Kidney (tissue), 14 donors: ENCODE results near the gene NOSIP. TPM values are rescaled to one million over a fixed set of nuclear protein-coding genes. Genes with fewer than 3 reads are reported as not detected.
A peak's percentile ranks its signal among the peaks of the same experiment; 100 is the strongest.

Experiments used
- DNase-seq, 5 donors: peaks; one replicate each; pipeline ENCODE4 v3.0.0-alpha.2; 2013 to 2020
- FAIRE-seq: peaks from 2 replicates; lab custom pipeline; 2012; peaks lifted over from hg19 to GRCh38; lab: Jason Lieb, UNC
- H3K27ac ChIP-seq, 2 donors: one replicate each; pipeline ENCODE4 v1.7.0; 2013; ENCODE audit warnings: low read depth in 2 of 2, low read length in 2 of 2, inconsistent platforms in 1 of 2
- H3K27me3 ChIP-seq: one replicate; pipeline ENCODE4 v1.7.1; 2013; ENCODE audit warnings: low read length, inconsistent platforms; ENCODE audit not compliant: control insufficient read depth, insufficient read depth
- H3K36me3 ChIP-seq, 3 donors: one replicate each; pipeline versions ENCODE4 v1.7.0 to v1.7.1; 2013; ENCODE audit warnings: low read length in 3 of 3, control low read depth in 1 of 3, inconsistent platforms in 1 of 3; ENCODE audit not compliant: insufficient read depth in 3 of 3, control insufficient read depth in 2 of 3
- H3K4me1 ChIP-seq, 3 donors: one replicate each; pipeline versions ENCODE4 v1.7.0 to v1.7.1; 2013; ENCODE audit warnings: low read length in 3 of 3, inconsistent platforms in 1 of 3, low read depth in 1 of 3; ENCODE audit not compliant: control insufficient read depth in 2 of 3, insufficient read depth in 2 of 3
- H3K4me3 ChIP-seq, 3 donors: one replicate each; pipeline versions ENCODE4 v1.7.0 to v1.8.1; 2013; ENCODE audit warnings: low read length in 3 of 3, control low read depth in 1 of 3, inconsistent platforms in 1 of 3
- H3K9ac ChIP-seq, 3 donors: one replicate each; pipeline versions ENCODE4 v1.7.0 to v1.7.1; 2013; ENCODE audit warnings: low read length in 3 of 3, control low read depth in 1 of 3, inconsistent platforms in 1 of 3
- H3K9me3 ChIP-seq, 3 donors: one replicate each; pipeline versions ENCODE4 v1.7.0 to v1.7.1; 2013; ENCODE audit warnings: low read length in 3 of 3, control low read depth in 1 of 3, inconsistent platforms in 1 of 3; ENCODE audit not compliant: control insufficient read depth in 2 of 3, insufficient read depth in 1 of 3
- CTCF ChIP-seq: IDR thresholded peaks from 3 replicates; pipeline ENCODE4 v1.5.1; 2012; ENCODE audit warnings: mild to moderate bottlenecking, moderate library complexity, borderline replicate concordance; ENCODE audit not compliant: insufficient read depth; ENCODE audit errors: extremely low read depth
- intact Hi-C: fragments of 100-400 bp; cut with DNase I; formaldehyde crosslinking; loops from one replicate; pipeline ENCODE4 v1.11.1; 2022
- polyA plus RNA-seq: library from polyadenylated mRNA; stranded (reverse); fragments of 350-450 nt; fragmentation: Illumina TruSeq; extraction: RNeasy Lipid Tissue Mini Kit (QIAGEN cat#74804); gene quantifications from one replicate; pipeline ENCODE4 v1.2.3, GENCODE V29; 2014; ENCODE audit warnings: low read depth, low replicate concordance; ENCODE audit not compliant: insufficient read depth
- total RNA-seq: library from RNA; stranded (reverse); fragmentation: NEBNext Ultra II Directional; extraction: Animal tissue kit (Norgen Biotek cat#: 25700); gene quantifications from one replicate; pipeline ENCODE4 v1.2.1, GENCODE V29; 2021
- donor health status: control.
- donor health status: control.
- donor health status: control.
- donor health status: control.
- donor health status: control.
- donor health status: DM: yes; HTN: yes; CAD: no.
- donor health status: Normal renal cell carcinoma (clear cell type).

Gene NOSIP
- total and polyA plus RNA-seq, 2 donors from 2014 or later: 52.8 to 122 TPM

GRCh38 chr19:49549045-49549444, 31.3 kb downstream of the NOSIP start:
- intact Hi-C loops: no loop called here
- peaks cover 0 to 3% (median 0%) of the 10 kb centered on the region in 3 donors for H3K4me1 ChIP-seq
- no peaks in the 10 kb centered on the region for H3K9me3 ChIP-seq
- no peak for TF ChIP-seq CTCF
- DNase-seq (no peak), FAIRE-seq (no peak)
- H3K4me3 ChIP-seq: no peak overlapping the region
- no peak overlapping the region for H3K27ac ChIP-seq
- H3K9ac ChIP-seq: no peak overlapping the region
- H3K36me3 ChIP-seq: peaks cover 0 to 2% (median 0%) of the 10 kb centered on the region in 3 donors
- no peaks in the 10 kb centered on the region for H3K27me3 ChIP-seq

- Histone ChIP-seq H3K9ac (no peak overlapping the region), H3K9me3 (no peaks in the 10 kb centered on the region), H3K27ac (no peak overlapping the region), H3K4me3 (peak overlapping the region in 1 of 3 donors; percentile 20), H3K36me3 (no peaks in the 10 kb centered on the region), H3K27me3 (no peaks in the 10 kb centered on the region), H3K4me1 (peaks cover 0 to 2% (median 0%) of the 10 kb centered on the region in 3 donors)
- intact Hi-C loops: no loop called here
- DNase-seq (peak in 4 of 5 donors; percentile 89 to 98 (median 94)), FAIRE-seq (peak; percentile 89)
- TF ChIP-seq CTCF: peak; percentile 92
Observed at GRCh38 chr19:49546825-49547565, 33.4 kb downstream of the NOSIP start.

- H3K36me3 ChIP-seq: peaks cover 0 to 2% (median 0%) of the 10 kb centered on the region in 3 donors
- no peak for TF ChIP-seq CTCF
- no peak overlapping the region for H3K27ac ChIP-seq
- DNase-seq (no peak), FAIRE-seq (no peak)
- intact Hi-C loops: no loop called here
- H3K9me3 ChIP-seq: no peaks in the 10 kb centered on the region
- peaks cover 0 to 2% (median 0%) of the 10 kb centered on the region in 3 donors for H3K4me1 ChIP-seq
- no peak overlapping the region for H3K9ac ChIP-seq
- no peaks in the 10 kb centered on the region for H3K27me3 ChIP-seq
- no peak overlapping the region for H3K4me3 ChIP-seq
Observed at GRCh38 chr19:49544154-49544553, 36.2 kb downstream of the NOSIP start.
